MM.1S (cell line): ENCODE measurements around the gene ZNF438.
A peak's percentile ranks its signal among the peaks of the same experiment; 100 is the strongest.

ENCODE experiments used
- DNase-seq: peaks from one replicate; pipeline ENCODE4 v3.0.0-alpha.2; 2015
- H2AFZ ChIP-seq: fragments of 300-600 bp; sonication (generic); 2 replicates; pipeline ENCODE4 v1.6.0; 2016; ENCODE audit warnings: antibody characterized with exemption, low read length
- H3F3A ChIP-seq: fragments of 300-600 bp; sonication (generic); 2 replicates; pipeline ENCODE4 v1.6.1; 2016; ENCODE audit warnings: mild to moderate bottlenecking, antibody characterized with exemption, low read length, moderate library complexity, mixed read lengths; ENCODE audit not compliant: insufficient read depth
- H3K27ac ChIP-seq: fragments of 300-600 bp; sonication (generic); 2 replicates; pipeline ENCODE4 v1.5.1; 2016; ENCODE audit warnings: mild to moderate bottlenecking, low read length
- H3K27me3 ChIP-seq: fragments of 300-600 bp; sonication (generic); replicated peaks from 2 replicates; pipeline ENCODE4 v1.6.0; 2016; ENCODE audit warnings: low read length; ENCODE audit not compliant: insufficient read depth
- H3K36me3 ChIP-seq: fragments of 300-600 bp; sonication (generic); replicated peaks from 2 replicates; pipeline ENCODE4 v1.6.1; 2016; ENCODE audit warnings: mild to moderate bottlenecking, low read length, mixed read lengths; ENCODE audit not compliant: insufficient read depth
- H3K4me1 ChIP-seq: fragments of 300-600 bp; sonication (generic); 2 replicates; pipeline ENCODE4 v1.6.1; 2016; ENCODE audit warnings: low read length, mixed read lengths
- H3K4me2 ChIP-seq: fragments of 300-600 bp; sonication (generic); 2 replicates; pipeline ENCODE4 v1.6.0; 2016; ENCODE audit warnings: low read depth, low read length
- H3K4me3 ChIP-seq: fragments of 300-600 bp; sonication (generic); 2 replicates; pipeline ENCODE4 v1.5.1; 2016; ENCODE audit warnings: low read length, mixed read lengths
- H3K79me2 ChIP-seq: fragments of 300-600 bp; sonication (generic); 2 replicates; pipeline ENCODE4 v1.6.1; 2016; ENCODE audit warnings: mixed run types, low read length, mixed read lengths
- H3K9ac ChIP-seq: fragments of 300-600 bp; sonication (generic); 2 replicates; pipeline ENCODE4 v1.6.1; 2016; ENCODE audit warnings: low read length, mixed read lengths
- H3K9me2 ChIP-seq: fragments of 300-600 bp; sonication (generic); replicated peaks from 2 replicates; pipeline ENCODE4 v1.6.1; 2016; ENCODE audit warnings: mild to moderate bottlenecking, low read length, mixed read lengths; ENCODE audit not compliant: insufficient read depth
- H3K9me3 ChIP-seq: fragments of 300-600 bp; sonication (generic); replicated peaks from 2 replicates; pipeline ENCODE4 v1.6.1; 2016; ENCODE audit warnings: mild to moderate bottlenecking, low read length, mixed read lengths; ENCODE audit not compliant: insufficient read depth
- H4K20me1 ChIP-seq: fragments of 300-600 bp; sonication (generic); 2 replicates; pipeline ENCODE4 v1.6.1; 2016; ENCODE audit warnings: mild to moderate bottlenecking, low read length, moderate library complexity, mixed read lengths; ENCODE audit not compliant: insufficient read depth
- CTCF ChIP-seq: fragments of 300-600 bp; sonication (generic); IDR thresholded peaks from 2 replicates; pipeline ENCODE4 v1.5.1; 2016; ENCODE audit warnings: antibody characterized with exemption, low read length, mixed read lengths
- EZH2 ChIP-seq: fragments of 300-600 bp; sonication (generic); optimal IDR thresholded peaks from 2 replicates; pipeline ENCODE3; 2017; ENCODE audit warnings: low read depth, mild to moderate bottlenecking, antibody characterized with exemption, low read length, mixed read lengths
- EZH2phosphoT487 ChIP-seq: fragments of 300-600 bp; sonication (generic); IDR thresholded peaks from 2 replicates; pipeline ENCODE4 v1.6.1; 2018; ENCODE audit warnings: antibody characterized with exemption, low read length

ZNF438 gene

GRCh38 chr10:30873411-30873810 lies 158.3 kb downstream of the ZNF438 start:
- H3K4me1 ChIP-seq = peaks cover 13% of the 10 kb centered on the region; the same call in 1 of the 2 replicates
- H3K27ac ChIP-seq = no peak overlapping the region
- DNase-seq = no peak
- no peak overlapping the region for H3K9ac ChIP-seq
- H3K4me3 ChIP-seq = no peak overlapping the region
- H3K9me3 ChIP-seq = no peaks in the 10 kb centered on the region
- H3F3A ChIP-seq = no peaks in the 10 kb centered on the region
- H3K36me3 ChIP-seq = no peaks in the 10 kb centered on the region
- no peak overlapping the region for H3K4me2 ChIP-seq
- H3K9me2 ChIP-seq = no peaks in the 10 kb centered on the region
- no peaks in the 10 kb centered on the region for H4K20me1 ChIP-seq
- no peak for TF ChIP-seq EZH2
- TF ChIP-seq CTCF = no peak
- no peak for TF ChIP-seq EZH2phosphoT487
- no peaks in the 10 kb centered on the region for H3K27me3 ChIP-seq
- H2AFZ ChIP-seq = no peak overlapping the region
- H3K79me2 ChIP-seq = no peaks in the 10 kb centered on the region

DNA sequence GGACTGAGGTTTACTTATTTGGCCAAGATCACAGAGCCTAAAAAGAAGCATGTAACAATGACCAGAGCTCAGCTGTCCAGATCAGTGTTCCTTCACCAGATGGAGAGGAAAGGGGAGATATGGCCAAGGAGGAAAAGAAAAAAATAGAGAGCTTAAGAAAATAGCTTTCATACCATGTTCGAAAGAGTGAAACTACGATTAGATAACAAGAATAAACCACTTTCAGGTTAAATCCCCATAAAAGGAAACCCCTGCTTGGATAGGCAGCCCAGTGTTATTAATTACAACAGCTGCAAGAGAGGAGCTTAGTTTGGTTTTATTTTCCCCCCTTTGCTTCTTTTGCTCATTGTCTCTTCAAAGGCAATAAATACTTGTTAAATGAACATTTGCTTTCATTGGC lies 160.8 kb downstream of the ZNF438 start:
- no peaks in the 10 kb centered on the region for H3K79me2 ChIP-seq
- DNase-seq = peak; percentile 48
- H3K4me2 ChIP-seq = peak overlapping the region; percentile 48

GRCh38 chr10:30869566-30869965 lies 162.1 kb downstream of the ZNF438 start:
- no peaks in the 10 kb centered on the region for H3K9me3 ChIP-seq
- H3K9me2 ChIP-seq = no peaks in the 10 kb centered on the region
- no peaks in the 10 kb centered on the region for H4K20me1 ChIP-seq
- H2AFZ ChIP-seq = no peak overlapping the region
- H3K4me3 ChIP-seq = no peak overlapping the region
- TF ChIP-seq CTCF = no peak
- no peak for TF ChIP-seq EZH2phosphoT487
- no peak for TF ChIP-seq EZH2
- no peak for DNase-seq
- no peak overlapping the region for H3K27ac ChIP-seq
- no peak overlapping the region for H3K9ac ChIP-seq
- H3K27me3 ChIP-seq = no peaks in the 10 kb centered on the region
- H3K4me1 ChIP-seq = peaks cover 13% of the 10 kb centered on the region; the same call in 1 of the 2 replicates
- no peaks in the 10 kb centered on the region for H3K79me2 ChIP-seq
- no peak overlapping the region for H3K4me2 ChIP-seq
- no peaks in the 10 kb centered on the region for H3K36me3 ChIP-seq
- no peaks in the 10 kb centered on the region for H3F3A ChIP-seq

More for the DNA sequence above, 160.8 kb downstream of the ZNF438 start:
- H4K20me1 ChIP-seq = no peaks in the 10 kb centered on the region
- no peak overlapping the region for H3K9ac ChIP-seq
- H2AFZ ChIP-seq = no peak overlapping the region
- no peaks in the 10 kb centered on the region for H3K36me3 ChIP-seq
- TF ChIP-seq EZH2 = no peak
- H3K4me1 ChIP-seq = peaks cover 13% of the 10 kb centered on the region; the same call in 1 of the 2 replicates
- no peak overlapping the region for H3K27ac ChIP-seq
- H3F3A ChIP-seq = no peaks in the 10 kb centered on the region
- no peaks in the 10 kb centered on the region for H3K9me2 ChIP-seq
- H3K9me3 ChIP-seq = no peaks in the 10 kb centered on the region
- no peaks in the 10 kb centered on the region for H3K27me3 ChIP-seq
- H3K4me3 ChIP-seq = no peak overlapping the region

- H3K9ac ChIP-seq = no peak overlapping the region
- TF ChIP-seq CTCF (no peak), EZH2phosphoT487 (no peak), EZH2 (no peak)
- H3K36me3 ChIP-seq = no peaks in the 10 kb centered on the region
- H3K9me3 ChIP-seq = no peaks in the 10 kb centered on the region
- H3K4me2 ChIP-seq = no peak overlapping the region
- no peaks in the 10 kb centered on the region for H4K20me1 ChIP-seq
- H3F3A ChIP-seq = no peaks in the 10 kb centered on the region
- no peak for DNase-seq
- H3K4me1 ChIP-seq = peaks cover 13% of the 10 kb centered on the region; the same call in 1 of the 2 replicates
- no peaks in the 10 kb centered on the region for H3K27me3 ChIP-seq
- H2AFZ ChIP-seq = no peak overlapping the region
- no peak overlapping the region for H3K27ac ChIP-seq
- H3K4me3 ChIP-seq = no peak overlapping the region
- H3K79me2 ChIP-seq = no peaks in the 10 kb centered on the region
- H3K9me2 ChIP-seq = no peaks in the 10 kb centered on the region
Measured at GRCh38 chr10:30868611-30869010, 163.1 kb downstream of the ZNF438 start.
